ENCODE measurements around the gene ZFYVE1.
"Not testable (repeated sequence)": the region's sequence is repeated elsewhere in the genome, so short reads cannot be mapped to it uniquely, and the experiment has no call there.

Gene ZFYVE1

GRCh38 chr14:73000073-73000472, 26.8 kb downstream of the ZFYVE1 start:
- peak; percentile 10 for DNase-seq (ENCODE audit: low read depth)

GRCh38 chr14:72999316-72999715, 27.6 kb downstream of the ZFYVE1 start:
- no peak for DNase-seq (ENCODE audit: low read depth)

- no peak for DNase-seq (ENCODE audit: low read depth)
Observed at GRCh38 chr14:72998252-72998903, 28.5 kb downstream of the ZFYVE1 start.

GRCh38 chr14:72996916-72997315, 30.0 kb downstream of the ZFYVE1 start:
- DNase-seq (ENCODE audit: low read depth) = no peak

GRCh38 chr14:72990171-72990570, 36.7 kb downstream of the ZFYVE1 start:
- DNase-seq (ENCODE audit: low read depth) = no peak

GRCh38 chr14:72986857-72987256, 40.0 kb downstream of the ZFYVE1 start:
- DNase-seq (ENCODE audit: low read depth) = no peak

GRCh38 chr14:72986214-72986613, 40.7 kb downstream of the ZFYVE1 start:
- no peak for DNase-seq (ENCODE audit: low read depth)

GRCh38 chr14:72982146-72982708, 44.7 kb downstream of the ZFYVE1 start:
- DNase-seq (ENCODE audit: low read depth) = no peak

- no peak for DNase-seq (ENCODE audit: low read depth)
Observed at GRCh38 chr14:72980863-72981262, 46.0 kb downstream of the ZFYVE1 start.

GRCh38 chr14:72978856-72979255, 48.0 kb downstream of the ZFYVE1 start:
- DNase-seq (ENCODE audit: low read depth) = no peak

GRCh38 chr14:72975770-72976169, 51.1 kb downstream of the ZFYVE1 start:
- DNase-seq (ENCODE audit: low read depth) = no peak

GRCh38 chr14:72974661-72975060, 52.2 kb downstream of the ZFYVE1 start:
- DNase-seq (ENCODE audit: low read depth) = no peak

- no peak for DNase-seq (ENCODE audit: low read depth)
Observed at GRCh38 chr14:72970824-72971434, 56.0 kb downstream of the ZFYVE1 start.

- DNase-seq (ENCODE audit: low read depth) = no peak
Observed at GRCh38 chr14:72970058-72970630, 56.8 kb downstream of the ZFYVE1 start.

GRCh38 chr14:72968316-72968715, 58.6 kb downstream of the ZFYVE1 start:
- DNase-seq (ENCODE audit: low read depth) = no peak

GRCh38 chr14:72966038-72966437, 60.9 kb downstream of the ZFYVE1 start:
- DNase-seq (ENCODE audit: low read depth) = no peak

- peak; percentile 47 for DNase-seq (ENCODE audit: low read depth)
Observed at GRCh38 chr14:72965249-72965648, 61.7 kb downstream of the ZFYVE1 start.

GRCh38 chr14:72962829-72963312, 64.0 kb downstream of the ZFYVE1 start:
- peak; percentile 85 for DNase-seq (ENCODE audit: low read depth)

- peak; percentile 84 for DNase-seq (ENCODE audit: low read depth)
Observed at GRCh38 chr14:72962336-72962754, 64.6 kb downstream of the ZFYVE1 start.

- DNase-seq (ENCODE audit: low read depth) = peak; percentile 24
Observed at GRCh38 chr14:72961579-72962335, 65.1 kb downstream of the ZFYVE1 start.

- DNase-seq (ENCODE audit: low read depth) = not testable (repeated sequence)
Observed at GRCh38 chr14:72961016-72961415, 65.9 kb downstream of the ZFYVE1 start.

GRCh38 chr14:72958548-72958947, 68.4 kb downstream of the ZFYVE1 start:
- DNase-seq (ENCODE audit: low read depth) = no peak
